ENCODE results near the gene URM1.
A peak's percentile ranks its signal among the peaks of the same experiment; 100 is the strongest.

Gene URM1

DNA sequence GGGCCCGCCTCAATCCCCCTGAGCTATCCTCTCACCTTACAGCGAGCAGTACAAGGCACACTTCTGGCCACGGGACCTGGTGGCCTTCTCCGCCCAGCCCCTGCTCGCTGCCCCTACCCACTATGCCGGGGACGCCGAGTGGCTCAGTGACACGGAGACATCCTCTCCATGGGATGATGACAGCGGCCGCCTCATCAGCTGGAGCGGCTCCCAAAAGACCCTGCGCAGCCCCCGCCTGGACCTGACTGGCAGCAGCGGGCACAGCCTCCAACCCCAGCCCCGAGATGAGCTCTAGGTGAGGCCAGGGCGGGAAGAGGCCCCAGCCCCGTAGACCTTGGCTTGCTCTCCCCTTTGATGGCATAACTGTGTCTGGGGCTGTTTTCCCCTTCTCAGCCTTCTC, 64.4 kb downstream of the URM1 start:
- DNase-seq = no peak

DNA sequence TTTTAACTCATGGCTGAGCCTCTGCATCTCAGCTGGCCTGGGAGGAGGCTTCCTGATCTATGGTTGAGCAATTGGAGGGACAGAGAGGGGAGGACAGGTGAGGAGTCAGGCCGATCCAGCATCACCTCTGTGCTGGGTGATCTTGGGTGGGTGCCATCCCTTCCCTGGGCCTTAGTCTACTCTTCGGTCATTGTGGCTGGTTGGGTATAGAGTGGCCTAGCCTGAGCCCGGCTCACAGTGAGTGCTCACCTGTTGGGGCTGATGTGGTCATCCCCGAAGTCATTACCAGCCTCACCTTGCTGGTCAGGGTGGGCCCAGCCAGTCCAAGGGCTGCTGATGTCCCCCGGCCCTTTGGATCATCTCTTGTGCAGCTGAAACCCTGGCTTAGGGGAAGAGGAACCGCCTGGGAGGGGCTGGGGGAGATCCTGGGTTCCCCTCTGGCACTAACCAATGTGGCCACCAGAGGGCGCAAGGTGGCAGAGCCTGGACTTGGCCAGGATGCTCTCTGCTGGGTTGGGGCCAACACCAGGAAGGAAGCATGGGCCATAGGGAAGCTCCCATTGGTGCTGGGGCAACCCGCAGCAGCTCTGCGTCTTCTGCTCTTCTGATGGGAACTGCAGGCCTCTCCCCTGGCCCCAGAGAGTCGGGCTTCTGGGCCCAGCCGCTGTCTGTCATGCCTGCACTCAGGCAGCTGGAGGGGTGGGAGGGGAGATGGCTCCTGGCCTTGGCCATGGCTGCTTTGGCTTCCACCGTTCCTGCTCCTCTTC, 67.4 kb downstream of the URM1 start:
- DNase-seq = peak; percentile 76

DNA sequence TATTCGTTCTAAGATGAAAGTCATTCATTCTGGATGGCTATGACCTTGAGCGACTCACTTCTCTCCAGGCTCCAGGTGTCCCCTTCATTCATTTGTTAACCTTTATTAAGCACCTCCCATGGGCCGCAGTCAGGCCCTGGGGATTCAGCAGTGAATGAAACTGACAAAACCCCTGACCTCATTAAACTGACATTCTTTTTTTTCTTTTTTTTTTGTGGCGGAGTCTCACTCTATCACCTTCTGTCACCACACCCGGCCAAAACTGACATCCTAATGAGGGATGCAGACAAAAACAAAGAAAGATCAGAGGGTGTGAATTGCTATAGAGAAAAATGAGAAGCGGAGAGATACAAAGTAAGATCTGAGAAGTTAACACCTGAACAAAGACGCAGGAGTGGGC, 68.1 kb downstream of the URM1 start:
- DNase-seq = no peak

Measured in effector CD8-positive, alpha-beta T cell (primary cell).